ENCODE results near the gene CRTAC1. TPM values are rescaled to one million over a fixed set of nuclear protein-coding genes. Genes with fewer than 3 reads are reported as not detected.
A peak's percentile ranks its signal among the peaks of the same experiment; 100 is the strongest.

Gene CRTAC1
- polyA plus RNA-seq, 2 of the 4 experiments (the other 2 are of a cell fraction) = 0.32 to 0.39 TPM

DNA sequence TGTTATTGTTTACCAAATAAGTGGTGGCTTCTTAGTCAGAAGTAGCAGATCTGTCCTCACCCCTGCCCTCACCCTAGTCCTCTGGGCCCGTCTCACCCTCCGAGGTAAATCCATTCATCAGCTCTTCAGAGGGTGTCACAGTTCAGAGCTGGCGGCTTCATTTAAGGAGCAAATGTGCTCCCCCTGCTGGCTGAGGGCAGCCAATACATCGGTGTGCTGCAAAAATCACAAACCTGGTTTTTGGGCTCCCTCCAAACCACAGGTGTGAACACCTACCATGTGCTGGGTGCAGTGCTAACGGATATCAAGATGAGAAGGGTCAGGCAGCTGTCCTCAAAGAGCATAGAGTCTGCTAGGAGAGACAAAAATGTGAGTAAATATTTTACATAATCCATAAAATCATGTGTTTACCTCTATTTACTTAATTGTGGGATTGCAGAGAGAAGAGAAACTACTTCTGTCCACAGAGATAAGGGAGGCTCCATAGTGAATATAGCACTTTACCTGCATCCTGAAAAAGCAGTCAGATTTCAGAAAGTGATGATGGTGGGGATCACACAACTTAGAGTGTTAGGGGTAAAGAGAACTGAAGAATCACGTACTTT, 15.5 kb upstream of the CRTAC1 start (continued):
- TF ChIP-seq, protein P1, sequence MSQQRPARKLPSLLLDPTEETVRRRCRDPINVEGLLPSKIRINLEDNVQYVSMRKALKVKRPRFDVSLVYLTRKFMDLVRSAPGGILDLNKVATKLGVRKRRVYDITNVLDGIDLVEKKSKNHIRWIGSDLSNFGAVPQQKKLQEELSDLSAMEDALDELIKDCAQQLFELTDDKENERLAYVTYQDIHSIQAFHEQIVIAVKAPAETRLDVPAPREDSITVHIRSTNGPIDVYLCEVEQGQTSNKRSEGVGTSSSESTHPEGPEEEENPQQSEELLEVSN (IDR thresholded peaks at IDR 0.05; ENCODE audit: borderline replicate concordance, low read depth) = peak; percentile 45; the same call in 1 of the 2 replicates

DNA sequence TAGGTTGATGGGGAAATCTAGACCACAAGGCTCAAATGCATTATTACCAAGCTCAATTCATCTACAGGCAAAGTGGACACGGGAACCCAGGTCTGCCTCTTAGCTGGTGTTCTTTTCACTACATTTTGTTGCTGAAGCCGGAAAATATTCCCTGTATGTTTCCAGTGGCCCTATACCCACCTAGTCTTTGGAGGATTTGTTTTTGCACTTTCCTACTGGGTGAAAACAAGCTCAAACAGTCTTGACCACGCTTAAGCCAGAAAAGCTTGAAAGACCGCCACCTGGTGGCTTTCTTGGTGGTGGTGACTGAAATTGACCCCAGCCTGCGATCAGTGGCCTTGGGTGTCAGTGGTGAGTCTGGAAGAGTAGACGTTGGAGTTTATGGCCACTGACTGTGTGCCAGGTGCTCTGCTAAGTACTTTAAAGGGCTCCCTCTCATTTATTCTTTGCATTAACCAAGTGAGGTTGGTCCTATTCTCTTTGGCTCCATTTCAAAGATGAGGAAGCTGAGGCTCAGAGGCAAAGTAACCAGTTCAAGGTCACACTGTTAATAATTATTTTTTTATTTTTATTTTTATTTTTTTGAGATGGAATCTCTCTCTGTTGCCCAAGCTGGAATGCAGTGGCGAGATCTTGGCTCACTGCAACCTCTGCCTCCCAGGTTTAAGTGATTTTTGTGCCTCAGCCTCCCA, 11.1 kb upstream of the CRTAC1 start:
- DNase-seq (ENCODE audit: low read depth in 1 of 2, low spot score in 1 of 2) = peak; percentile 72 to 77
- H3K4me3 ChIP-seq = no peak overlapping the region
- H3K4me1 ChIP-seq = no peaks in the 10 kb centered on the region
- TF ChIP-seq RAD21 (conservative IDR thresholded peaks at IDR 0.05 in 1 of 2, IDR thresholded peaks at IDR 0.05 in 1 of 2) (peak; percentile 76 to 82), MAZ (IDR thresholded peaks at IDR 0.05; ENCODE audit: borderline replicate concordance, low read depth, low read length) (no peak), HOXB5 (CRISPR knock-in tag; IDR thresholded peaks at IDR 0.05) (no peak), PBX3 (IDR thresholded peaks at IDR 0.05) (no peak), CHD2 (IDR thresholded peaks at IDR 0.05; ENCODE audit: low read length, partially characterized antibody) (no peak), CTCF (IDR thresholded peaks at IDR 0.05) (peak; percentile 80), EHF (CRISPR knock-in tag; IDR thresholded peaks at IDR 0.05) (no peak), KDM1A (IDR thresholded peaks at IDR 0.05; ENCODE audit: low read depth) (no peak), FOXS1 (CRISPR knock-in tag; IDR thresholded peaks at IDR 0.05) (no peak), CBX2 (IDR thresholded peaks at IDR 0.05; ENCODE audit: borderline replicate concordance, low read depth) (no peak), HES2 (IDR thresholded peaks at IDR 0.05) (no peak), EHMT2 (IDR thresholded peaks at IDR 0.05; ENCODE audit: low read depth) (no peak), JUNB (IDR thresholded peaks at IDR 0.05) (no peak), HDAC2 (IDR thresholded peaks at IDR 0.05) (no peak), SMC3 (IDR thresholded peaks at IDR 0.05) (peak; percentile 89), ZNF302 (CRISPR knock-in tag; IDR thresholded peaks at IDR 0.05) (no peak), KDM5A (IDR thresholded peaks at IDR 0.05) (no peak)
- TF ChIP-seq, protein P2, sequence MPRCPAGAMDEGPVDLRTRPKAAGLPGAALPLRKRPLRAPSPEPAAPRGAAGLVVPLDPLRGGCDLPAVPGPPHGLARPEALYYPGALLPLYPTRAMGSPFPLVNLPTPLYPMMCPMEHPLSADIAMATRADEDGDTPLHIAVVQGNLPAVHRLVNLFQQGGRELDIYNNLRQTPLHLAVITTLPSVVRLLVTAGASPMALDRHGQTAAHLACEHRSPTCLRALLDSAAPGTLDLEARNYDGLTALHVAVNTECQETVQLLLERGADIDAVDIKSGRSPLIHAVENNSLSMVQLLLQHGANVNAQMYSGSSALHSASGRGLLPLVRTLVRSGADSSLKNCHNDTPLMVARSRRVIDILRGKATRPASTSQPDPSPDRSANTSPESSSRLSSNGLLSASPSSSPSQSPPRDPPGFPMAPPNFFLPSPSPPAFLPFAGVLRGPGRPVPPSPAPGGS (IDR thresholded peaks at IDR 0.05) = no peak
- TF ChIP-seq, protein P1 (IDR thresholded peaks at IDR 0.05; ENCODE audit: borderline replicate concordance, low read depth) = no peak
- FAIRE-seq = peak; percentile 80
- ATAC-seq = peak; percentile 68 to 85
- POLR2A ChIA-PET = interaction anchor here (0.8 to 1.4 kb wide), 2 partner anchors 93 to 126 kb away, joined by 5 to 8 read pairs; partner anchors contain the start of gene R3HCC1L
- WGBS (ENCODE audit: missing lambda C conversion rate) = 1% methylated on average over 7 of the region's 7 CpGs
- no peak overlapping the region for H3K4me2 ChIP-seq
- no peak overlapping the region for H3K27ac ChIP-seq
- H3K9me3 ChIP-seq = no peaks in the 10 kb centered on the region
- CTCF ChIA-PET = interaction anchor here (0.6 to 26.7 kb wide), 70 partner anchors 10 to 342 kb away, joined by 3 to 660 read pairs (median 5); partner anchors contain the start of gene CRTAC1

All from A549 (cell line).